Measurements from ENCODE around the gene BAK1.
"Not testable (repeated sequence)": the region's sequence is repeated elsewhere in the genome, so short reads cannot be mapped to it uniquely, and the experiment has no call there.

BAK1 gene

DNA sequence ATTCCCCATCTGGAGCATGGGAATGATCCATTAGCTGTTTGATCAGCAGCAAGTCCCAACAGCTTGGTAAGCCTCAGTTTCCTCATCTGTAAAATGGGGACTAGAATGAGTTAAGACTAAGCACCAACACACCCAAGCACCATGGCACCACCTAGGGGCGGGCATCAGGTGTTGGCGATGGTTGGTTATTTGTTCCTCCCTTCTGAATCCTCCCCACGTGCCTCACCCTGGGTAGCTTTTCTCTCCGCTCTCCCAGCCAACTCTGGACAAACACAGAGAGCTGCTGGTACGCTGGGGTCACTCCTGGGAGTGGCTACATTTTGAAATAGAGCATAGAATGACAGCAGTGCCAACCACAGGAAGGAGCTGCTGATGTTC lies 27.7 kb upstream of the BAK1 start:
- no peak for DNase-seq

- DNase-seq = no peak
These were observed 27.2 kb upstream of the BAK1 start for GRCh38 chr6:33607126-33607783.

GRCh38 chr6:33606642-33607041 lies 26.6 kb upstream of the BAK1 start:
- no peak for DNase-seq

DNA sequence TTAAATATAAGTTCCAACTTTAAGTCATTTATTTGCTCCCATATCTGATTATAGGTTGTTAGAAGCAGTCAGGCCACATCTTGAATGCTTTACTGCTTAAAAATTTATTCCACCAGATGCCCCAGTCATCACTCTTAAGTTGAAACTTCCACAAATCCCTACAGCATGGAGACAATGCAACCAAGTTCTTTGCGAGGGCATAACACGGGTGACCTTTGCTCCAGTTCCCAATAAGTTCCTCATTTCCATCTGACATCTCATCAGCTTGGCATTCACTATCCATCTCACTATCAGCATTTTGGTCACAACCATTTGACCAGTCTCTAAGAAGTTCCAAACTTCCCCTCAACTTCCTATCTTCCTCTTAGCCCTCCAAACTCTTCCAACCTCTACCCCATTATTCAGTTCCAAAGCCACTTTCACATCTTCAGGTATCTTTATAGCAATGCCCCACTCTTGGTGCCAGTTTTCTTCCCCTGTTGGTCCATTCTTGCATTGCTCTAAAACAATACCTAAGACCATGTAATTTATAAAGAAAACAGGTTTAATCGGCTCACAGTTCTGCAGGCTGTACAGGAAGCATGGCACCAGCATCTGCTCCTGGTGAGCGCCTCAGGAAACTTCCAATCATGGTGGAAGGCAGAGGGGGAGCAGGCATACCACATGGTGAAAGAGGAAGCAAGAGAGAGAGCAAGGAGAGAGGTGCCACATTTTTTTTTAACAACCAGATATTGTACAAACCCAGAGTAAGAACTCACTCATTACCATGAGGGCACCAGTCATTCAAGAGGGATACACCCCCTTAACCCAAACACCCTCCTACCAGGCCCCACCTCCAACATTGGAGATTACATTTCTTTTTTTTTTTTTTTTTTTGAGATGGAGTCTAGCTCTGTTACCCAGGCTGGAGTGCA lies 25.1 kb upstream of the BAK1 start:
- DNase-seq = no peak

DNA sequence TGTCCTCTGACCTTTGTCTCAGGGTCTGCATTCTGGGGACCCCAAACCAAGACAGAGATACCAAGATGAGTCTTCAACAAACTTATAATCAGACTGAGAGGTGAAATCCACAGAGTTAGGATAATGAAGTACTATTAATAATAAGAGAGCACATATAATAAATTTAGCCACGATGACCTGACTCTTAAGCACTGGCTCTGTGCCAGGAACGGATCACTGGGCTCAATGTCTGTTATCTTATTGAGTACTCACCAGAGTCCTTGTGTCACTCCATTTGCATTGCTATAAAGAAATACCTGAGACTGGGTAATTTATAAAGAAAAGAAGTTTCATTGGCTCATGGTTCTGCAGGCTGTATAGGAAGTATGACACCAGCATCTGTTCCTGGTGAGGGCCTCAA lies 22.1 kb upstream of the BAK1 start:
- DNase-seq = no peak

DNA sequence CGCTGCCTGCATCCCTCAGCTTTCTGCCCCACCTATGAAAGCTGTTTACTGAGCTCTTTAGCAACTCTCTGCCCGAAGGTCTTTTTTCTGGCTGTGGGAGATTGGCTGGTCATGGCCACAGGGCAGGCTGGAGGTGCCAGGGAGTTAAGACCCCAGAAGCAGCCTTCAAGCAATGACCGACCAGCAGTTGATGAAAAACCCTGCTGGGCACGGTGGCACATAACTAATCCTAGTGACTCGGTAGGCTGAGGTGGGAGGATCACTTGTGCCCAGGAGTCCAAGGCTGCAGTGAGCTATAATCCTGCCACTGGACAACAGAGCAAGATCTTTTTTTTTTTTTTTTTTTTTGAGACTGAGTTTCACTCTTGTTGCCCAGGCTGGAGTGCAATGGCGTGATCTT lies 20.7 kb upstream of the BAK1 start:
- no peak for DNase-seq

- peak; percentile 47 for DNase-seq
These were observed 19.4 kb upstream of the BAK1 start for GRCh38 chr6:33599413-33599938.

DNA sequence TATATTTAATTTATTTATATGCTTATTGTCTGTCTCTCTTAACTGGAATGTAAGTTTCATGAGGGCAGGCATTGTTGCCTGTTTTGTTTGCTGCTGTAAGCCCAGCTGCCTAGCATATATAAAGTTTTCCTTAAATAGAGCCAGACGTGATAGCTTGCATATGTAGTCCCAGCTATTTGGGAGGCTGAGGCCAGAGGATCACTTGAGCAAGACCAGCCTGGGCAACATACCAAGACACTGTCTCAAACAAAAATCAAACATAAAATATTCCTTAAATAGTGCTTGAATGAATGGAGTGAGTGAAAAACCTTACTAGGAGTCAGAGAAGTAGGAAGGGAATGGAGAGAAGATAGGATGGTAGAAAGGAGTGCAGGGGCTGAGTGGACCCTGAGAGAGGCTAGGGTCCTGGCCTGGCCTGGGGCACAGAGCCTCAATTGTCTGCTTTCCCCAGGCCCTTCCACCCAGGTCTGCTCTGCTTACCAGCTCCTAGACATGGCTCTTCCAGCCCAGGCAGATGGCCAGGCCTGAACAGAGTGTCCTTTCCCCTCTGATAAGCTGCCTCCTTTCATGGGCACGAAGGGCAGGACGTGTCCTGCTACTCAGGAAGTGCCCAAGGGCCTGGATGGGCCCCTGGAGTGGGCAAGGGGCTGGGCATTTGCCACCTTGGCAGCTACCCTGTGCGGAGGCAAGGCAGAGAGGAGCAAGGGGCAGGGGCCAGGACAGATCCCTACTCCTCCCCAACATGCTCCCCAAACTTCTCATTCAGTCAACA lies 17.7 kb upstream of the BAK1 start:
- no peak for DNase-seq

DNA sequence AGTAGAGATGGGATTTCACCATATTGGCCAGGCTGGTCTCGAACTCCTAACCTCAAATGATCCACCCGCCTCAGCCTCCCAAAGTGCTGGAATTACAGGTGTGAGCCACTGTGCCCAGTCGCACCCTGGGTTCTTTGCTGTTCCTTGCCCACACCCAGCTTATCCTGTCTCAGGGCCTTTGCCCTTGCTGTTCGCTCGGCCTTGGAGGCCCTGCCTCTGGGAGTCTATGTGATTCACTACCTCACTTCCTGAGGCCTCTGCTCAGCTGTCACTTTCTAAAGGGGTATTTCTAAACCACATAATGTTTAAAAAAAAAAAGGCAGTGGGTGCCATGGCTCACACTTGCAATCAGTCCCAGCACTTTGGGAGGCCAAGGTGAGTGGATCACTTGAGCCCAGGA lies 16.8 kb upstream of the BAK1 start:
- not testable (repeated sequence) for DNase-seq

DNA sequence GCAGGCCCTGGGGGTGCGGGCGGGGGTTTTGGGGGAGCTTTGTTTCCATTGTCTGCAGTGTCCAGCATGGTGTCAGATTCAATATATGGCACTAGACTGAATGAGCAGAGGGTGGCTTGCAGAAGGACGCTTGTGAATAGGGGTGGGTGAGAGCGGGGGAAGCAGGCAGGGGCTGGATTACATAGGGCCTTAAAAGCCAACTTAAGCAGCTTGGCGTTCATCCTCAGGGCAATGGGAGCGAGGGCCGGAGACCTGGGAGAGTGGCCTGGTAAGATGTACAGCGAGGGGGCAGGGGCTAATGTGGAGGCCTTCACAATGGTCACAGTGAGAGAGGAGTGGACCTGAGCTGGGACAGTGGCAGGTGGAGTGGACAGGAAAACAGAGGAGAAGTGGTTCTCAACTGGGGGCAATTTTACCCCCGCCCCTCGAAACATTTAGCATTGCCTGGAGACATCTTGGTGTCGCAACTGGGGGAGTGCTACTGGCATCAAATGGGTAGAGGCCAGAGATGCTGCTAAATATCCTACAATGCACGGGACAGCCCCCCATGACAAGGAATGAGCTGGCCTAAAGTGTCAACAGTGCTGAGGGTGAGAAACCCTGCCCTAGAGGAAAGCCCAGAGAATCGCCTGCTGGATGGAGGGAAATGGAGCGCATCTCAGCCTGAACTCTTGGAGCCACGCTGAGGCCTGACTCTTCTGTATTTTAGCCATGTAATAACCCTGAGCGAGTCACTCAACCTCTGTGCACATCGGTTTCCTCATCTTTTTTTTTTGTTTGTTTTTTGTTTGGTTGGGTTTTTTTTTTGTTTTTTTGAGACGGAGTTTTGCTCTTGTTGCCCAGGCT lies 15.1 kb upstream of the BAK1 start:
- no peak for DNase-seq

DNA sequence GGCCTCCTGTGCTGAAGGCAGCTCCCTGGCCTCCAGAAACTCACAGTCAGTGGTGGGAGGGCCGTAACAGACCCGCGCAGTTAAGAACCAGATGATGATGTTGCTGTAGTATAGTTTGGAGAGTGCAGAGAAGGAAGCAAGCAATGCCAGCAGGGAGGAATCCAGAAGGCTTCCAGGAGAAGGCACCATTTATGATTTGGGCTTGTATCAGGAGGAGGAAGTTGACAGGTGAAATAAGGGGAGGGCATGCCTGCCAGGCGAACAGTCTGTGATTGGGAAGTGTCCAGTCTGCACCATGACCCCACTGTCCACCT lies 13.3 kb upstream of the BAK1 start:
- no peak for DNase-seq

DNA sequence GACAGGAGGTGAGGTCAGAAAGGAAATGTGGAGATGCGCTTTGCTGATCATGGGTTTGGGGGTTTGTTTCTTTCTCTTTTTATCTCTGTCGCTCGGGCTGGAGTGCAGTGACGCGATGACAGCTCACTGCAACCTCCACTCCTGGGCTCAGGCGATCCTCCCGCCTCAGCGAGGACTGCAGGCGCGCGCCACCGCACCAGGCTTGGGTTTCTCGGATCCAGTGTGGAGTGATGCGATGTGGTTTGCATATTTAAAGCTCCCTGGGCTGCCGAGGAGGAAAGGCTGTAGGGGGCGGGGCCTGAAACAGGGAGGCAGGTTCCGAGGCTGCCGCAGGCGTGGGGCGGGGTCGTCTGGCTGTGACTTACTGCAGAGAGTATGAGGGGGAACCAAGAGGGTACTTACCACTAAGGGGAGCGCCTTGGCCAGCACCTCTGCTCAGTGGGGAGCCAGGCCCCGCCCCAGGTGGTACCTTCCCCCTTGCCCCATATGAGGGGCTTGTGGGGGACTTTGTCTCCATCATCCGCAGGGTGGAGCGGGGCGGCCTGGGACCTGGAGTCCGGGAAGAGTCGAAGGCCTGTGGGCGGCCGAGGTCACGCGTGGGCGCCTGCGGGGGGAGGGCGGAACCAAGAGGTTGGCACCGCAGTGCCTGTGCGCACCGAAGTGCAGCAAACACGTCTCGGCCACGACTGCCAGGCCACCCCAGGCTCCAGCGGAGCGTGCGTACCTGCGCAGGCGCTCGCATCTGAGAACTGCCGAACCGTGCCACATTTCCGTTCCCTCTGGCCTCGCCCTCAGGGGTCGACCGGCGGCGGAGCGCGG lies 12.7 kb upstream of the BAK1 start:
- DNase-seq = no peak

DNA sequence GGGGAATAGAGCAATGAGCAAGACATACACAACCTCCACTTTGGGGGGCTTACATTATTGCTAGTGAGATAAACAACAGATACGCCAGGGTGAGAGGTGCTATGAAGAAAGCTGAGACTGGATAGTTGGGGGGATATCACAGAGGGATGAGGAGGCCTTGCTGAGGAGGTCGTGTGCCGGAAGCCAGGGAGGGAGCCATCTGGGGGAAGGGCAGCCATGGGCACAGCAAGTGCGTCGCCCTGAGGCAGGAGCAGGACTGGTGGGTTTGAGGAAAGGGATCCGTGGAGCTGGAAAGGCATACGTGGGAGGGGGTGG lies 12.2 kb upstream of the BAK1 start:
- no peak for DNase-seq

DNA sequence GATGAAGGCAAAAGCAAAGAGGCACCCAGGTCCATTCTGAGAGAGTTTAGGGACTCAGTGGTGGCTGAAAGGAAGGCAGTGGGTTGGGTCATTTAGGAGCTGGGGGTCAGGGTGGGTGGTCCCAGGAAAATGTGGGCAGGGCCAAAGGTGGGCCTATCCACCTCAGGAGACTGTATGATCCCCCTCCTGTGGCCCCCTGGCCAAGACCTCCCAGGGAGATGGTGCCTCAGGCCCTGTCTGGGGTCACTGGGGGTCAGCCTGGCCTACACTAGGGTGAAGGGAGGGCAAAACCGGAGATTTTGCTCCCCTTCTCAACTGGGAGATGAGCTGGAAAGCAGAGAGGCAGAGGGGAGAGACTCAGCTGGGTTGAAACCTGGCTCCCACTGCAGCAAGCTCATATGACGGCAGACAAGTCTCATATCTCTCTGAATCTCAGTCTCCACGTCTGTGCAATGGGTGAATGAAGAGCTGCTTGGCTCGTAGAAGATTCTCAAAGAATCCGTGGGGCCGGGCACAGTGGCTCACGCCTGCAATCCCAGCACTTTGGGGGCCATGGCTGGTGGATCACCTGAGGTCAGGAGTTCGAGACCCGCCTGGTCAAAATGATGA lies 11.5 kb upstream of the BAK1 start:
- no peak for DNase-seq

- DNase-seq = no peak
These were observed 10.6 kb upstream of the BAK1 start for GRCh38 chr6:33590531-33591198.

- peak; percentile 3 for DNase-seq
These were observed 9.9 kb upstream of the BAK1 start for GRCh38 chr6:33589731-33590530.

DNA sequence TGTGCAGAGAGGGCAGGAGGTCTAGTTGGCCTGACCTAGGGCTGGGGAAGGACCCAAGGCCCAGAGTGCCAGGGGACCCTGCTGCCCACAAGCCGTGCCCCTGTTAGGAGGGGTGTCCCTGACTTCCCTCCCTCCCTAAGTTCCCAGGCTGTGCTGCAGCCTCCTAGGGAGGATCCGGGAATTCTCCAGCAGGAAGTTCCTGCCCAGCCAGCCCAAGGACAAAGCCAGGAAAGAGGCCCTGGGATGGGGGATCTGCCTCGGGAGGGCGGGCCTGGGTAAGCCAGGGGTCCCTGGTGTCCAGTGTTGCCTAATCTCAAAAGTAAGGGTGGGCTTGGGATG lies 9.3 kb upstream of the BAK1 start:
- DNase-seq = no peak

GRCh38 chr6:33588894-33589293 lies 8.8 kb upstream of the BAK1 start:
- no peak for DNase-seq

DNA sequence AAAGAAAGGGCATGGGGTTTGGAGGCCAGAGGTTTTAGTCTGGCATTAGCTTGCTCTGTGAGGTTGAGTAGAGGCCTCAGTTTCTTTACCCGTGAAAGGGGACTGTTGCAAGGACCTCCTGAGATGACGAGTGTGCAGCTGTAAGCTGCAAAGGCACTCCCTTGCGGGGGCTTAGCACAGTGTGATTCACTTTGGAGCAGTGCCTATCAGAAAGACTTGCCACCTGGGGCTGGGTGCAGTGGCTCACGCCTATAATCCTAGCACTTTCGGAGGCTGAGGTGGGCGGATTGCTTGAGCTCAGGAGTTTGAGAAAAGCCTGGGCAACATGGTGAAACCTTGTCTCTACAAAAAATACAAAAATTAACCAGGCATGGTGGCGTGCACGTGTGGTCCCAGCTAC lies 7.5 kb upstream of the BAK1 start:
- no peak for DNase-seq

- no peak for DNase-seq
These were observed 6.1 kb upstream of the BAK1 start for GRCh38 chr6:33586108-33586640.

All from DMS79 treated with DMSO at 0.1 percent for 48 hours (cell line).